Right lobe of liver (tissue), 4 donors: ENCODE data around the gene ARHGEF10L.

Source experiments
- CTCF ChIP-seq, 4 donors: fragments of 200-600 bp in 3 of 4; fragments of 450-650 bp in 1 of 4; IDR thresholded peaks; one replicate each; pipeline versions ENCODE4 v1.5.1 to v1.8.0; 2016 to 2022; ENCODE audit warnings: antibody characterized with exemption in 4 of 4, mild to moderate bottlenecking in 2 of 4
- POLR2A ChIP-seq: fragments of 450-650 bp; IDR thresholded peaks from one replicate; pipeline ENCODE4 v1.6.1; 2017; ENCODE audit warnings: antibody characterized with exemption, mild to moderate bottlenecking
- donor health status: DM: no; HTN: no; CAD: no.
- donor health status: DM: no; HTN: no; CAD: no.
- donor health status: DM: no; HTN: yes; CAD: no.

- TF ChIP-seq CTCF (IDR thresholded peaks at IDR 0.05) (no peak), POLR2A (no peak)
These were observed 24.7 kb upstream of the ARHGEF10L start for GRCh38 chr1:17514776-17515175.
